Measurements from ENCODE around the gene CDH18. TPM values are rescaled to one million over a fixed set of nuclear protein-coding genes. Genes with fewer than 3 reads are reported as not detected.

The CDH18 gene
- total RNA-seq, 1 donor: 16.6 TPM

- DNase-seq (ENCODE audit: low read depth): no peak
- no peak for TF ChIP-seq CTCF (IDR thresholded peaks at IDR 0.05; ENCODE audit: insufficient read depth, low read length)
- no peak overlapping the region for H3K4me3 ChIP-seq (ENCODE audit: low read depth, low read length)
These were observed 87.7 kb downstream of the CDH18 start for GRCh38 chr5:19900269-19900668.

DNA sequence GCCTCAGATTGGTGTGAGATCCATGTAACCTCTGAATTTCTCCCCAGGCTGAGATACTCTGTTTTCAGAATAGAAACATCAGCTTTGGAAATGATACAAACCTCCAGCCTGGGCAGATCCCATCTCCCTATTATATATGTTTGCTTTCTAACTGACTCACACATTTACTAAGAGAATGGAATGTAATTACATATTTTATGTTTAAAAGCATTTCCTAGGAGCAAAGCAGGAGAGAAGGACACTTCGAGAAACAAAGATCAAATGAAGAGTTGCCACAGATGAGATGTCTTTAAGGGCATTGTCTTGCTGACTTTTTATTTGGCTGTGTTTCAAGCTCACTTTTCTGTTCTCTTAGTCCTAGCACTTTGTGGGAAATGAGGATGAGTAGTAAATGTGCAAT, 96.3 kb downstream of the CDH18 start:
- H3K4me3 ChIP-seq (ENCODE audit: low read depth, low read length): no peak overlapping the region
- TF ChIP-seq CTCF (IDR thresholded peaks at IDR 0.05; ENCODE audit: insufficient read depth, low read length): no peak
- DNase-seq (ENCODE audit: low read depth): peak; percentile 64

- no peak for TF ChIP-seq CTCF (IDR thresholded peaks at IDR 0.05; ENCODE audit: insufficient read depth, low read length)
- no peak overlapping the region for H3K4me3 ChIP-seq (ENCODE audit: low read depth, low read length)
- peak; percentile 79 for DNase-seq (ENCODE audit: low read depth)
These were observed 101.7 kb downstream of the CDH18 start for GRCh38 chr5:19886123-19886917.

DNA sequence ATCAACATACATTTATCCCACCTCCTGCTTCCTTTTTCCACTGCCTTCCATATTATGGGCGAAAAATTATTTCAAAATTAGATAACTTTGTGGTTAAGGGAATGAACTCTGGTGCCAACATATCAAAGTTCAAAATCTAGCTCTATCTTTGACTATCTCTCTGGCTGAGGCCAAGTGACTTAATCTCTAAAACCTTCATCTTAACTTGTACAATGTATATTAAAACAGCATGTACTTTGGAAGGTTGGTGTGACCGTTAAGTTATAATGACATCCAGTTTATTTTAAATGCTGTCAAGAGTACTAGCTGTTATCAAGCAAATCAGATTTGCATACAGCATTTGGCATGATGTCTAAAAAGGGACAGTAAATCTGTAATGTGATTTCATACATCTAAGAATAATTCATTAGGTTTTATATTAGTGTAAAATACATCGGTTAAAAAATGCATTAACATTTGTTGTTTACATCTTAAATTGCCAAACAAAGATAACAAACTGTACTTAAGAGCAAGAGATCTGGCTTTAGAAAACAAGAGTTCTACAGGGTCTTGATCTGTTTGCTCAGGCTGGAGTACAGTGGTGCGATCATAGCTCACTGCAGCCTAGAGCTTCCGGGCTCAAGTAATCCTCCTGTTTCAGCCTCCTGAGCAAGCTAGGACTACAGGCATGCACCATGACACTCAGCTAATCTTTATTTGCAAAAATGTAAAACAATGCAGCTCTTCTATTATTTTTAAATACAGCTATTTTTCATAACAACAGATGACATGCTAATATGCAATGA, 102.8 kb downstream of the CDH18 start:
- no peak for TF ChIP-seq CTCF (IDR thresholded peaks at IDR 0.05; ENCODE audit: insufficient read depth, low read length)
- no peak overlapping the region for H3K4me3 ChIP-seq (ENCODE audit: low read depth, low read length)
- DNase-seq (ENCODE audit: low read depth): no peak

GRCh38 chr5:19880859-19881436, 107.1 kb downstream of the CDH18 start:
- TF ChIP-seq CTCF (IDR thresholded peaks at IDR 0.05; ENCODE audit: insufficient read depth, low read length): no peak
- no peak for DNase-seq (ENCODE audit: low read depth)
- no peak overlapping the region for H3K4me3 ChIP-seq (ENCODE audit: low read depth, low read length)

DNA sequence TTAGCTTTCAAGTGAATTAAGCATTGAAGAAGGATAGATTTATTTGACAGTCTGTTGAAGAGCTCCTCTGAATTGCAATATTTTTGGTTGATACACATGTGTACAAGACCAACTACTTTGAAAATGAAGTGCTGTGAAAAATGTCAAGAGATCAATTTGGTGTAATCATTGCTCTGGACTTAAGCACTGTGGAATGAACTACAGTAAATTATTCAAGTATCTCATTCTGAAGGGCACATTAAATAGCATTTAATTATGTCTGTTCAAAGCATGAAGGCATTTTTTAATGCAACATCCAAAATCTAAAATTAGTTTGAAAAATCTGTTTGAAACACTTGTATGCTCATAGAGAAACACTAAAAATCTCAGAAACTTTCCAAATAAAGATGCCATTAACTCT, 107.5 kb downstream of the CDH18 start:
- H3K4me3 ChIP-seq (ENCODE audit: low read depth, low read length): no peak overlapping the region
- no peak for TF ChIP-seq CTCF (IDR thresholded peaks at IDR 0.05; ENCODE audit: insufficient read depth, low read length)
- no peak for DNase-seq (ENCODE audit: low read depth)

Data from fibroblast of the aortic adventitia (primary cell).